Fibroblast of lung (primary cell): ENCODE measurements around the gene FCER2.

Experiments used
- CTCF ChIP-seq, 2 donors: IDR thresholded peaks in 1 of 2; conservative IDR thresholded peaks in 1 of 2; 1 replicate in 1 of 2; 2 replicates in 1 of 2; pipeline ENCODE4 v1.5.1; 2011 to 2012; ENCODE audit warnings: low read length in 2 of 2, control low read depth in 1 of 2, inconsistent platforms in 1 of 2, low read depth in 1 of 2, mild to moderate bottlenecking in 1 of 2
- EZH2 ChIP-seq: IDR thresholded peaks from 2 replicates; pipeline ENCODE4 v1.5.1; 2012; ENCODE audit warnings: low read length, control low read depth, mild to moderate bottlenecking; ENCODE audit errors: missing control alignments

GRCh38 chr19:7657131-7657751 lies 44.7 kb downstream of the FCER2 start:
- no peak for TF ChIP-seq CTCF (conservative IDR thresholded peaks at IDR 0.05 in 1 of 2, IDR thresholded peaks at IDR 0.05 in 1 of 2; ENCODE audit: low read depth in 1 of 2, low read length in 2 of 2)
- no peak for TF ChIP-seq EZH2
